Glomerular visceral epithelial cell (primary cell): ENCODE measurements around the gene FMNL3.

Experiments used
- DNase-seq: peaks from one replicate; pipeline ENCODE4 v3.0.0-alpha.2; 2016; ENCODE audit errors: extremely low spot score

The FMNL3 gene

GRCh38 chr12:49652921-49653520 lies 54.2 kb downstream of the FMNL3 start:
- DNase-seq: no peak

DNA sequence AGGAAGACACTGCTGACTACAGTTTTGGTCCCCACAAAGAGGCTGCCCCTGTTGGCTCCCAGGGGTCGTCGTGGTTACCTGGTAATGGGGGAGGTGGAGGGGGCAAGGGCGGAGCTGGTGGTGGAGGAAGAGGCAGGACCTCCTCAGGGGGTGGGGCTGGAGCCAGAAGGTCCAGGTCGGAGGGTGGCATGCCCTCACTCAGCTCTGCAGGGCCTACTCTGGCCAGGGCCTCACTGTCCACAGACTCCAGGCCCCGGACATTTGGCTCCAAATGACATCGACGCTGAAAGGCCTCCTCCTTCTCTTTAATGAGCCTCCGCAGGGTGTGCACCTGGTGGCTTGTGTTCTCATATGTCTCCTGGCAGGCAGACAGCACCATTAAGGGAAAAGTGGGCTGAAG lies 55.4 kb downstream of the FMNL3 start:
- no peak for DNase-seq

GRCh38 chr12:49649892-49650291 lies 57.3 kb downstream of the FMNL3 start:
- no peak for DNase-seq

DNA sequence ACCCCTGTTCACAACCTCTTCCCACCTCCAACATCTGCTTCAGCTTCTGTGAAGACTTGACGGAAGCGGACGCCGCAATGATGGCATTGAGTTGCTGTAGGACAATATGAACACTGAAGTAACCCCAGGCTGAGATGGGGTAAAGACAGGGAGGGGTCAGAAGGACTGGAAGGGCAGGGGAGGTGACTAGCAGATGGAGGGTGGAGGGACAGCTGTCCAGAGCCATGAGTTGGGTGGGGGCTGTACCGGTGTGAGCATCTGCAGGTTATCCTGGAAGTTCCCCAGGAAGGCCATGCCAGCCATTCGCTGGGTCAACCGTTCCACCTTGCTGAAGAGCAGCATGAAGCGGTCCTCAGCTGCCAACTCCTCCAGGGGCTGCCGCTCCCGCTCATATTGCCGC lies 57.8 kb downstream of the FMNL3 start:
- no peak for DNase-seq

DNA sequence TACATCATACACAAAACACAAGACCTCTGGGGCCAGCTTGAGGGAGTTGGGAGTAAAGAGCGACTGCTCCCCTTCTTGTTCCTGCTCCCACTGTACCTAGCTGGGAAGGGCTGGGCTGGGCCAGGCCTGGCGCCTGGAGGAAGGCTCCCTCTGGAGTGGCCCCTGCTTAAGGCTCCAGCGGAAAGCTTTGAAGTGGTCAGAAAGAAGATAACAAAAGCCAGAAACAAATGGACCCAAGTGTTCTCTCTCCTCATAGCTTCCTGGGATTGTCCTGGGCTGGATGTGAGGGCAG lies 58.5 kb downstream of the FMNL3 start:
- no peak for DNase-seq

- no peak for DNase-seq
These were observed 59.1 kb downstream of the FMNL3 start for GRCh38 chr12:49647827-49648711.

DNA sequence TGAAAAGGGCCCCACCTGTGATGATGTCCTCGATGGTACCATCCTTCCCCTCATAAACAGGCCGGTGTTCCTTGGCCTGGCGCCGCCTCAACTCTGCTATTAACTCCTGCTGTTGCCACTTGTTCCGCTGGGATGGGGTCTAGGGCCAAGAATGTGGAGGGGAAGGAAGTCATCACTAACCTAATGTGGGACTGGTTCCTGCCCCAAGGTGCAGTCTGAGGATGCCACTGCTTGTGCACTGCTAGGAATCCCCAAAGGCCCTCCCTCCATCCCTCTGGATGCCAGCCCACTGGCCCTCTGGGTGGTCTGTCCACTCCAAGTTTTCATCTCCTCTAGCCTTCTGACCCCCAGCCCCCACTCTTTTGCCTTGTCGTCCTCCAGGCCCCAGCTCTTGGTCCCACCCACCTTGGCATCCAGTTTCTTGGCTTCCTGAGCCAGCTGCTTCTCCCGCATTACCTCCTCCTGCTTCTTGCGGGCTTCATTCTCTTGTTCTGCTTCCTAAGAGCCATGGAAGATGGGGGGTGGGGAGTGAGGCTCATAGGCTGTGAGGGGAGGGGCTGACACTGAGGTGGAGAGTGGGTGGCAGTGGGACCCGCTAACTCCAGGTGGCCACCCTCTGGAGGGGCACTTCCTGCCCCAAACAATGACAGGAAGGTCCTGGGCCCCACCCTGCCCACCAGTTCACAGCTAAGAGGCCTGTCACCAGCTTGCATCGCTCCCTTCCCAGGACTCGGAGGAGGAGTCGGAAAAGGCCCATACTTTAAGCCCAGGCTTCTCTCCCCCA lies 60.1 kb downstream of the FMNL3 start:
- DNase-seq: no peak

DNA sequence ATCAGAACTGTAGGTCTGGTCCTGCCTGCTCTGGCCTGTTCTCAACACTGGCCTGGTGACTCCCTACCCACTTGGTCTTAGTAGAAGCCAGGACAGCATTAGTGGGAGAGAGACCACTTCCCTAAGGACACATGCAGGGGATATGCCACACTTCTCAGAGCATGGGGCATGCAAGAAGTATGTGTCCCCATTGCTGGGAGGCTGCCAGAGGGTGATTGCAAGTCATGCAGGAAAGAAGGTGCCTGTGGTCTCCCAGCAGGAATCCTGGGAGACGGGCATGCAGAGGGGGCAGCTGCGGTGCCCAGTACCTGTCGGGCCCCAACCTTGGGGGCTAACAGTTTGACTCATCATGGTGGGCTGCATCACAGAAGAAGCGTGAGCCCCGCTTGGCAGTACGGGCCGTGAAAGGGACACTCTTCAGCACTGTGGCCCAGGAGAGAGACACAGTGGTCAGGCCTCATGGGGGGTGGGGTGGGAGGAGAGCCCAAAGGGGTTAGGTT lies 60.8 kb downstream of the FMNL3 start:
- no peak for DNase-seq

GRCh38 chr12:49645146-49646039 lies 61.8 kb downstream of the FMNL3 start:
- DNase-seq: no peak

DNA sequence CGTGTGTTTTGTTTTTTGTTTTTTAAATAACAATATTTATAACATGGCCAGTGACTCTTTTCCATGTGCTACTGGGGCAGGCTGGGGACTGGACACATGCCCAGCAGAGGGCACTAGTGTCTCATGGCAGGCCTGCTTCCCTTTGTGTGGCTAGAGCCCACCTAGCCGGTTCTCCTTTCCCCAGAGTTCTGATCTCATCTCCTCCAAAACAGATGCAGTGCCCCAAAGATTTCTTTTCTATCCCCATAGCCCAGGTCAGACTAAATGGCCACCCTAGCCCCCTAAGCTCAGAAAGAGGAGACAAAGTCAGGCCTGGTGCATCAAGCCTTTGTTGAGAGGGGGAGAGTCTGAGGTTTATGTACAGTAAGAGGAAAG lies 62.6 kb downstream of the FMNL3 start:
- DNase-seq: peak; percentile 71

GRCh38 chr12:49643961-49644619 lies 63.1 kb downstream of the FMNL3 start:
- no peak for DNase-seq

GRCh38 chr12:49643135-49643534 lies 64.1 kb downstream of the FMNL3 start:
- no peak for DNase-seq

GRCh38 chr12:49642370-49642802 lies 64.8 kb downstream of the FMNL3 start:
- DNase-seq: no peak

- DNase-seq: no peak
These were observed 65.3 kb downstream of the FMNL3 start for GRCh38 chr12:49641748-49642369.

GRCh38 chr12:49636979-49637755 lies 70.0 kb downstream of the FMNL3 start:
- peak; percentile 51 for DNase-seq

DNA sequence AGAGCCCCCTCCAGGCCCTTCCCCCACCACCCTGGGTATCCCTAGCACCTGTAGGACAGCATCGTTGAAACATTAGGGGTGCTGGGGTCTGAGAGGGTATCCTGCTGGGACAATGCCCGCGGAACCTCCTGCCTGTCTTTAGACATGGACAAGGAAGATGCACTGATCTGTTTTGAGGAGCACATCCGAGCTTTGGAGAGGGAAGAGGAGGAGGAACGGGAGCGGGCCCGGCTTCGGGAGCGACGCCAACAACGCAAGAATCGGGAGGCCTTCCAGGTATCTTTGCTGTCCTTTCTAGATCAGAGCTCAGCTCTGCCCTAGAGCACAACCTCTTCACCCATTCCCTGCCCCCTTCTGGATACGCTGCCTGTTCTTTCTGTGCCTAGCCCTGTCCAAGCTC lies 70.6 kb downstream of the FMNL3 start:
- no peak for DNase-seq

GRCh38 chr12:49635656-49636055 lies 71.5 kb downstream of the FMNL3 start:
- DNase-seq: no peak

GRCh38 chr12:49635036-49635435 lies 72.2 kb downstream of the FMNL3 start:
- no peak for DNase-seq

DNA sequence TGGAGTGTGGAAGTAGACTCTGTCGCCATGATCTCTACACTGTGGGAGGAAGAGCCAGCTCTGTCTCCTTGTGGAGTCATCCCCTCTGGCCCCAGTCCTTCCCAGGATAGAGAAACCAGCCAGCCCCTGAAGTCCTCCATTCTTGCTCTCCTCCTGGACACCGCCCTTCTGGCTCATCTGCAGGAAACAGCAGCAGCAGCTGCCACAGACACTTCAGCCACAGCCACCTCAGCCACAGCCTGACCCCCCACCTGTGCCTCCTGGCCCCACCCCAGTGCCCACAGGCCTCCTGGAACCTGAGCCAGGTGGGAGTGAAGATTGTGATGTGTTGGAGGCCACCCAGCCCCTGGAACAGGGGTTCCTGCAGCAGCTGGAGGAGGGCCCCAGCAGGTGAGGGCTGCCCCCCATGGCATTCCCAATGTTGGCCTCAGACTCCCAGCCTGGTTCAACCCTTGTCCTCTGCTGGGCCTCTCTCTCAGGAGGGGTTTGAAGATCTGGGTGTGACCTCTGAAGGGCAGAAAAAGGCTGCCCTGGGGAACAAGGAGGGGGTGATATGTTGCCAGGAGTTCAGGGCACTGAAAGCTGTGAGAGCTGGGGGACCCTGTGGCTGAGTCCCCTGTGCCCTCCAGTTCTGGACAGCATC lies 73.4 kb downstream of the FMNL3 start:
- DNase-seq: no peak
